GM12801 (cell line): ENCODE data around the gene ALKBH5.

ENCODE experiments used
- CTCF ChIP-seq: IDR thresholded peaks from one replicate; pipeline ENCODE4 v1.5.1; 2011; ENCODE audit warnings: control low read depth; ENCODE audit not compliant: insufficient read length; ENCODE audit errors: extremely low read depth

Gene ALKBH5

GRCh38 chr17:18208092-18208491 lies 24.5 kb downstream of the ALKBH5 start:
- no peak for TF ChIP-seq CTCF

- TF ChIP-seq CTCF: no peak
Measured at GRCh38 chr17:18213666-18214270, 30.1 kb downstream of the ALKBH5 start.

- TF ChIP-seq CTCF: peak; percentile 63
Measured at GRCh38 chr17:18217412-18218015, 33.9 kb downstream of the ALKBH5 start.

- no peak for TF ChIP-seq CTCF
Measured at GRCh38 chr17:18218756-18219415, 35.3 kb downstream of the ALKBH5 start.

- TF ChIP-seq CTCF: no peak
Measured at GRCh38 chr17:18224053-18224386, 40.4 kb downstream of the ALKBH5 start.

GRCh38 chr17:18224387-18225120 lies 40.9 kb downstream of the ALKBH5 start:
- no peak for TF ChIP-seq CTCF

GRCh38 chr17:18225121-18225641 lies 41.6 kb downstream of the ALKBH5 start, which contains the start of gene LLGL1:
Gene LLGL1, plus strand, starts transcription at chr17:18225635. Its CDS starts 48 bp downstream, at chr17:18225683.
- no peak for TF ChIP-seq CTCF
